Mesothelial cell of epicardium (in vitro differentiated cells): ENCODE results near the gene LEFTY1. TPM values are rescaled to one million over a fixed set of nuclear protein-coding genes. Genes with fewer than 3 reads are reported as not detected.

ENCODE experiments used
- DNase-seq, 2 experiments: peaks; one replicate each; pipeline ENCODE4 v3.0.0; 2021; ENCODE audit warnings: low spot score in 2 of 2; ENCODE audit not compliant: unreplicated experiment in 2 of 2
- H3K27ac Mint-ChIP-seq: 2 replicates; pipeline ENCODE4 v1.8.0; 2021; ENCODE audit warnings: mixed read lengths
- H3K27me3 Mint-ChIP-seq: 2 replicates; pipeline ENCODE4 v1.8.0; 2021; ENCODE audit warnings: low read depth, mixed read lengths
- H3K36me3 Mint-ChIP-seq: 2 replicates; pipeline ENCODE4 v1.8.0; 2021; ENCODE audit warnings: mixed read lengths
- H3K4me1 Mint-ChIP-seq: 2 replicates; pipeline ENCODE4 v1.8.0; 2021; ENCODE audit warnings: mixed read lengths
- H3K4me3 Mint-ChIP-seq: 2 replicates; pipeline ENCODE4 v1.8.0; 2021; ENCODE audit warnings: mild to moderate bottlenecking, moderate library complexity, mixed read lengths
- H3K9me3 Mint-ChIP-seq: 2 replicates; pipeline ENCODE4 v1.8.0; 2021; ENCODE audit warnings: mixed read lengths
- CTCF ChIP-seq: fragments of 200-600 bp; sonication (generic); IDR thresholded peaks from one replicate; pipeline ENCODE4 v1.5.0; 2021; ENCODE audit warnings: antibody characterized with exemption; ENCODE audit not compliant: unreplicated experiment
- total RNA-seq: library from RNA; stranded (reverse); gene quantifications from 3 replicates; pipeline ENCODE4 v1.2.1, GENCODE V29; 2021

LEFTY1 gene
- total RNA-seq, 1 donor from 2014 or later: 1.6 TPM

- DNase-seq: no peak
- peaks cover 20% of the 10 kb centered on the region for H3K4me1 Mint-ChIP-seq
- no peak overlapping the region for H3K27ac Mint-ChIP-seq
- H3K36me3 Mint-ChIP-seq: no peaks in the 10 kb centered on the region
- peaks cover 11% of the 10 kb centered on the region for H3K27me3 Mint-ChIP-seq
- no peaks in the 10 kb centered on the region for H3K9me3 Mint-ChIP-seq
- no peak for TF ChIP-seq CTCF
- H3K4me3 Mint-ChIP-seq: peak overlapping the region; percentile 83
Measured at GRCh38 chr1:225883616-225884265, 5.2 kb downstream of the LEFTY1 start.

GRCh38 chr1:225882694-225883615 is 6.0 kb downstream of the LEFTY1 start:
- peaks cover 17% of the 10 kb centered on the region for H3K4me1 Mint-ChIP-seq
- no peak for TF ChIP-seq CTCF
- no peaks in the 10 kb centered on the region for H3K9me3 Mint-ChIP-seq
- H3K27me3 Mint-ChIP-seq: peaks cover 7% of the 10 kb centered on the region
- peak overlapping the region; percentile 83 for H3K4me3 Mint-ChIP-seq
- DNase-seq: peak; percentile 41 to 73
- no peaks in the 10 kb centered on the region for H3K36me3 Mint-ChIP-seq
- peak overlapping the region; percentile 82 for H3K27ac Mint-ChIP-seq

DNA sequence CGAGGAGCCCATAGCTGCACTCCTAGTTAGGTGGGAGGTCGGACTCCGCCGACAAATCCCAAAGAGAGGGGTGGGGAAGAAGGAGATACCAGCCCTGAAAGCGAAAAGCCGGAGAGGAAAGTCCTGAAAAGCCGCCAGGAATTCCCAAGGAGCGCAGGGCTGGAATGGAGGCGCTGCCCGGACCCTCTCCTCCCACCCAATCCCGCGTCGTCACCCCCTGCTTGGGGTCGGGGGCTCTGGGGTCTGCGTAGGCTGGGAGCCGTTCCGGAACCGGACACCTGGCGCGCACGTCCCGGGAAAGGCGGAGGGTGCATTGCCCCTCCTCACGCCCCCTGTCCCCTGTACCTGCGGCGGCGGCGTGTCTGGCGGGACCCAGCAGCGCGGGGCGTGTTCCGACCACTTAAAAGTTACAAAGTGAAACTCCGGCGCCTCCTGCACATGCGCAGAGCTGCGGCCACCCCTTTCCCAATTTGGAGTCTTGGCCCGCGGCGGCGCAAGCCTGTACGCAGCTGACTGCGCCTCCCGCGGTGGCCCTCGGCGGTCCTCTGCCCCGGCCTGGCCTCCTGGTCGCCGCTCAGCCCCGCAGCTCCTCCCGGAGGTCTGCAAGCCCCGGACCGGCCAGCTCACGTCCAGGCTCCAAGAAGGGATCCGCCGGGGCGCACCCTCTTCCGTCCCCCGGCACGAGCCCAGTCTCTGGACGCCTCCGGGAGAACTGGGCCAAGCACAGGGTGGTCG is 6.8 kb downstream of the LEFTY1 start, which contains the start of gene TMEM63A:
Gene TMEM63A, minus strand, starts transcription at position 422 of the 735 bp plus-strand sequence. CDS start 4,800 bp downstream, outside the sequence.
- H3K4me1 Mint-ChIP-seq: peaks cover 18% of the 10 kb centered on the region
- H3K27ac Mint-ChIP-seq: peak within 1 kb of the TSS; percentile 85
- TF ChIP-seq CTCF: no peak
- H3K9me3 Mint-ChIP-seq: no peaks in the 10 kb centered on the region
- peaks cover 5% of the 10 kb centered on the region for H3K27me3 Mint-ChIP-seq
- peak; percentile 78 to 93 for DNase-seq
- H3K4me3 Mint-ChIP-seq: peak within 1 kb of the TSS; percentile 83
- H3K36me3 Mint-ChIP-seq: no peaks in the 10 kb centered on the region

GRCh38 chr1:225881081-225881958 is 7.6 kb downstream of the LEFTY1 start:
- no peak for DNase-seq
- Mint-ChIP-seq H3K4me1 (peaks cover 18% of the 10 kb centered on the region), H3K27ac (peak overlapping the region; percentile 85)

More at GRCh38 chr1:225881081-225881958, 7.6 kb downstream of the LEFTY1 start:
- Mint-ChIP-seq H3K9me3 (no peaks in the 10 kb centered on the region), H3K36me3 (no peaks in the 10 kb centered on the region), H3K4me3 (peak overlapping the region; percentile 83), H3K27me3 (peaks cover under 1% of the 10 kb centered on the region)
- no peak for TF ChIP-seq CTCF
